ENCODE measurements around the gene MEGF9. TPM values are rescaled to one million over a fixed set of nuclear protein-coding genes. Genes with fewer than 3 reads are reported as not detected.

MEGF9 gene
- polyA plus RNA-seq, 1 of the 3 experiments (the other 2 are of a cell fraction): 1.8 TPM

DNA sequence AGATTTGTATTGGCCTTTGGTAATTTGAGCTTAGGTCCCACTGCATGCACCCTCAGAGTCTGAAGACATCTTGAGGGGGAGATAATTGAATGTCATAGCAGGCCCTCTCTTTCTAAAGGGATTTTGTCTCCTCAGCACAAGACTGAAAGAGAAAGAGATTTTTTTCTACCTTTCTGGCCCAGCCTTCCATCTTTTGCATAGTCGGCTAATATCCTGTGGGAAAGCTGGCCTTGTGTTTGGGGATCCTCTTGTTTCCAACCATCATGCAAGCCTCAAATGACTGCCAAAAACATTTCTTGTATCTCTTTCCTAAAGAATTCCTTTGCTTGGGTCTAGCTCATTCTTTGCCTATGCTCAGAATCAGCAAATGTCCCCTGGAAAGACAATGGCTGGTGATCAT, 92.3 kb downstream of the MEGF9 start (continued):
- TF ChIP-seq, protein P1, sequence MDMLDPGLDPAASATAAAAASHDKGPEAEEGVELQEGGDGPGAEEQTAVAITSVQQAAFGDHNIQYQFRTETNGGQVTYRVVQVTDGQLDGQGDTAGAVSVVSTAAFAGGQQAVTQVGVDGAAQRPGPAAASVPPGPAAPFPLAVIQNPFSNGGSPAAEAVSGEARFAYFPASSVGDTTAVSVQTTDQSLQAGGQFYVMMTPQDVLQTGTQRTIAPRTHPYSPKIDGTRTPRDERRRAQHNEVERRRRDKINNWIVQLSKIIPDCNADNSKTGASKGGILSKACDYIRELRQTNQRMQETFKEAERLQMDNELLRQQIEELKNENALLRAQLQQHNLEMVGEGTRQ (IDR thresholded peaks at IDR 0.05; ENCODE audit: borderline replicate concordance, low read depth, low read length): no peak
- TF ChIP-seq FOXM1 (IDR thresholded peaks at IDR 0.05; ENCODE audit: low read depth) (no peak), EZH2phosphoT487 (IDR thresholded peaks at IDR 0.05; ENCODE audit: borderline replicate concordance, low read depth) (no peak)

DNA sequence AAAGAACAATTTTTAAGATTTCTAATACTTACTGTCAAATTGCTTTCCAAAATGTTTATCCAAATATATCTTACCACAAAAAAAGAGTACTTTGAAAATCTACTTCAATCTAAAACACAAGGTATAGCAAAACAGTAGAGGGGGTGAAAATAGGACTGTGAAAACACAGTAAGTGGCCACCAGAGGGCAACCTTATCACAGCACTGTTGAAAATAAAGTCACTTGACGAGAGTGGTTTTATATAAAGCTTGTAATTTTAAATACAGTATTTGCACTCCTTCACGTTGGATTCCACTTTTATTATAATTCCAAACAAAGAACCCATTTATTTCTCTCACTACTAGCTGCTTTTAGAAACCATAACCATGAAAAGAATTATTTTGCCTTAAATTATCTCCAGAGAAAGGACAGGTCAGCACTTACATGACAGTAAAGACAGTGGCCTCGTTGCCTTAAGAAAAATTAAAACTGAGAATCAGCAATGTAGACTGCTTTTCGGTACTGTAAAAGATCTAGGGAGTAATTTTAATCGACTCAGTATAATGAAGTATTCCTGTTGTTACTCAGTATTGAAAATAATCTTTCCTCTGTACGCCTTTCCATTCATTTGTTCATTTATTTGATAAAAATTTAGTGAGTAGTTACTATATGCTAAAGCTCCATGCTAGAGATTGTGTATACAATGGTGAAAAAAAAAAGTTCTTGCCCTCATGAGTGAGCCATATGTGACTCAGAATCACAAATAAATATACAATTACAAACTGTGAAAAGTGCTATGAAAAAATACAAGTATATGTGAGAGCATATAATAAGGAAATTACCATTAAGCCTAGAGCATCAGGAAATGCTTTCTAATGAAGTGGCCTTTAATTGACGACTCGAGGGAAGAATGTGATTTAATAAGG, 94.3 kb downstream of the MEGF9 start:
- WGBS (ENCODE audit: low lambda C conversion rate): 42% methylated on average over 8 of the region's 8 CpGs
- Histone ChIP-seq H3K9me3 (no peaks in the 10 kb centered on the region), H3K27ac (ENCODE audit: low read depth in 2 of 2, low read length in 1 of 2) (no peak overlapping the region), H2AFZ (ENCODE audit: low read depth) (0 out of 2 replicates have a peak overlapping the region, but pooled peaks have one; percentile 63), H3K9me2 (no peaks in the 10 kb centered on the region), H3K4me3 (ENCODE audit: low read depth in 2 of 2, low read length in 1 of 2) (peak overlapping the region in 1 of 2 experiments; percentile 36; a peak in 1 of 4 replicates), H3F3A (replicated peaks; ENCODE audit: insufficient read depth) (peaks cover 15% of the 10 kb centered on the region), H3K9ac (no peak overlapping the region), H3K4me1 (ENCODE audit: control insufficient read depth in 1 of 2, insufficient read depth in 2 of 2, low read depth in 1 of 2, low read length in 1 of 2) (peaks cover 0 to 17% of the 10 kb centered on the region in 2 experiments; a peak in 2 of 4 replicates), H4K20me1 (ENCODE audit: insufficient read depth) (no peaks in the 10 kb centered on the region), H3K4me2 (no peak overlapping the region), H3K27me3 (ENCODE audit: insufficient read depth) (no peaks in the 10 kb centered on the region), H3K79me2 (ENCODE audit: insufficient read depth) (no peaks in the 10 kb centered on the region), H3K36me3 (replicated peaks in 1 of 2; ENCODE audit: control insufficient read depth in 1 of 2, insufficient read depth in 2 of 2, low read length in 1 of 2) (no peaks in the 10 kb centered on the region)
- POLR2A ChIA-PET: no interaction called here
- TF ChIP-seq RAD21 (IDR thresholded peaks at IDR 0.05; ENCODE audit: low read length) (peak; percentile 92), FOXJ3 (CRISPR knock-in tag; IDR thresholded peaks at IDR 0.05) (no peak), SMC3 (IDR thresholded peaks at IDR 0.05; ENCODE audit: low read depth, low read length) (peak; percentile 69)
- TF ChIP-seq, protein P2, sequence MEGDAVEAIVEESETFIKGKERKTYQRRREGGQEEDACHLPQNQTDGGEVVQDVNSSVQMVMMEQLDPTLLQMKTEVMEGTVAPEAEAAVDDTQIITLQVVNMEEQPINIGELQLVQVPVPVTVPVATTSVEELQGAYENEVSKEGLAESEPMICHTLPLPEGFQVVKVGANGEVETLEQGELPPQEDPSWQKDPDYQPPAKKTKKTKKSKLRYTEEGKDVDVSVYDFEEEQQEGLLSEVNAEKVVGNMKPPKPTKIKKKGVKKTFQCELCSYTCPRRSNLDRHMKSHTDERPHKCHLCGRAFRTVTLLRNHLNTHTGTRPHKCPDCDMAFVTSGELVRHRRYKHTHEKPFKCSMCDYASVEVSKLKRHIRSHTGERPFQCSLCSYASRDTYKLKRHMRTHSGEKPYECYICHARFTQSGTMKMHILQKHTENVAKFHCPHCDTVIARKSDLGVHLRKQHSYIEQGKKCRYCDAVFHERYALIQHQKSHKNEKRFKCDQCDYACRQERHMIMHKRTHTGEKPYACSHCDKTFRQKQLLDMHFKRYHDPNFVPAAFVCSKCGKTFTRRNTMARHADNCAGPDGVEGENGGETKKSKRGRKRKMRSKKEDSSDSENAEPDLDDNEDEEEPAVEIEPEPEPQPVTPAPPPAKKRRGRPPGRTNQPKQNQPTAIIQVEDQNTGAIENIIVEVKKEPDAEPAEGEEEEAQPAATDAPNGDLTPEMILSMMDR (IDR thresholded peaks at IDR 0.05): peak; percentile 95
- DNase-seq: peak; percentile 67
- CTCF ChIA-PET: interaction anchor here (0.6 to 1.4 kb wide), 38 partner anchors 8 to 440 kb away, joined by 3 to 25 read pairs (median 5); no protein-coding TSS in a partner anchor

All from SK-N-SH (cell line).